PC-3 (cell line): ENCODE data around the gene HSPB1. TPM values are rescaled to one million over a fixed set of nuclear protein-coding genes. Genes with fewer than 3 reads are reported as not detected.

Experiments used
- ATAC-seq: fragments of 200-7000 bp; cut with Tn5 transposase; 2 replicates; pipeline ENCODE4 v1.9.1; 2020; ENCODE audit warnings: mild to moderate bottlenecking, moderate library complexity
- BruUV-seq: library from RNA; stranded (reverse); fragments of 400-500 nt; replicated peaks from 2 replicates; lab custom pipeline; 2021; lab: Mats Ljungman, UMichigan
- CTCF ChIA-PET: fragments of 300-600 bp; sonication (Branson Sonifier 250); formaldehyde crosslinking; loops from one replicate; lab custom pipeline; 2022; ENCODE audit warnings: antibody characterized with exemption; lab: Charles Lee
- POLR2A ChIA-PET: fragments of 300-600 bp; sonication (Branson Sonifier 250); formaldehyde crosslinking; loops from one replicate; lab custom pipeline; 2022; ENCODE audit warnings: antibody characterized with exemption; ENCODE audit not compliant: unreplicated experiment; lab: Charles Lee
- DNase-seq: peaks from one replicate; pipeline ENCODE4 v3.0.0-alpha.2; 2015
- H2AFZ ChIP-seq: fragments of 300-600 bp; sonication (generic); 2 replicates; pipeline ENCODE4 v1.6.0; 2016; ENCODE audit warnings: antibody characterized with exemption, low read length
- H3F3A ChIP-seq: fragments of 300-600 bp; sonication (generic); one replicate; pipeline ENCODE4 v1.6.0; 2017; ENCODE audit warnings: antibody characterized with exemption, low read length, control low read depth, mild to moderate bottlenecking; ENCODE audit not compliant: unreplicated experiment
- H3K27ac ChIP-seq: fragments of 300-600 bp; sonication (generic); 2 replicates; pipeline ENCODE4 v1.5.1; 2016; ENCODE audit warnings: mild to moderate bottlenecking, low read length
- H3K27me3 ChIP-seq: fragments of 300-600 bp; sonication (generic); 2 replicates; pipeline ENCODE4 v1.6.1; 2016; ENCODE audit warnings: low read length, mixed read lengths
- H3K36me3 ChIP-seq: fragments of 300-600 bp; sonication (generic); 2 replicates; pipeline ENCODE4 v1.6.1; 2016; ENCODE audit warnings: low read depth, mixed run types, low read length, mixed read lengths
- H3K4me1 ChIP-seq: fragments of 300-600 bp; sonication (generic); 2 replicates; pipeline ENCODE4 v1.5.1; 2016; ENCODE audit warnings: low read length; ENCODE audit not compliant: insufficient read depth
- H3K4me2 ChIP-seq: fragments of 300-600 bp; sonication (generic); 2 replicates; pipeline ENCODE4 v1.6.0; 2016; ENCODE audit warnings: low read length
- H3K4me3 ChIP-seq: fragments of 300-600 bp; sonication (generic); 2 replicates; pipeline ENCODE4 v1.5.1; 2016; ENCODE audit warnings: mild to moderate bottlenecking, low read length, mixed read lengths
- H3K79me2 ChIP-seq: fragments of 300-600 bp; sonication (generic); 2 replicates; pipeline ENCODE4 v1.6.1; 2017; ENCODE audit warnings: low read length, mixed read lengths
- H3K9ac ChIP-seq: fragments of 300-600 bp; sonication (generic); 2 replicates; pipeline ENCODE4 v1.6.0; 2016; ENCODE audit warnings: mild to moderate bottlenecking, low read length
- H3K9me2 ChIP-seq: fragments of 300-600 bp; sonication (generic); replicated peaks from 2 replicates; pipeline ENCODE4 v1.6.1; 2016; ENCODE audit warnings: mixed run types, low read length, mixed read lengths
- H3K9me3 ChIP-seq: fragments of 300-600 bp; sonication (generic); 2 replicates; pipeline ENCODE4 v1.6.1; 2016; ENCODE audit warnings: low read length, mixed read lengths
- H4K20me1 ChIP-seq: fragments of 300-600 bp; sonication (generic); 2 replicates; pipeline ENCODE4 v1.6.1; 2016; ENCODE audit warnings: low read length, mixed read lengths
- EZH2 ChIP-seq: fragments of 300-600 bp; sonication (generic); IDR thresholded peaks from one replicate; pipeline ENCODE4 v1.6.1; 2017; ENCODE audit warnings: antibody characterized with exemption, mild to moderate bottlenecking, low read length; ENCODE audit not compliant: unreplicated experiment
- EZH2phosphoT487 ChIP-seq: fragments of 300-600 bp; sonication (generic); IDR thresholded peaks from 2 replicates; pipeline ENCODE4 v1.6.1; 2018; ENCODE audit warnings: mild to moderate bottlenecking, antibody characterized with exemption, low read length, borderline replicate concordance
- intact Hi-C: fragments of 100-400 bp; cut with micrococcal nuclease; formaldehyde crosslinking; loops from 2 replicates; pipeline ENCODE4 v1.9.0; 2023
- total RNA-seq: library from RNA; depleted of rRNA; stranded (reverse); fragments of >200 nt; gene quantifications from 2 replicates; pipeline ENCODE4 v1.2.3, GENCODE V29; 2014
- TF ChIP-seq, protein P1 (sequence below): fragments of 300-600 bp; sonication (generic); conservative IDR thresholded peaks from 2 replicates; pipeline ENCODE4 v1.5.1; 2017; ENCODE audit warnings: antibody characterized with exemption, low read depth, mild to moderate bottlenecking, low read length

HSPB1 gene
- total RNA-seq, 1 experiment from 2014 or later, result 166 TPM

DNA sequence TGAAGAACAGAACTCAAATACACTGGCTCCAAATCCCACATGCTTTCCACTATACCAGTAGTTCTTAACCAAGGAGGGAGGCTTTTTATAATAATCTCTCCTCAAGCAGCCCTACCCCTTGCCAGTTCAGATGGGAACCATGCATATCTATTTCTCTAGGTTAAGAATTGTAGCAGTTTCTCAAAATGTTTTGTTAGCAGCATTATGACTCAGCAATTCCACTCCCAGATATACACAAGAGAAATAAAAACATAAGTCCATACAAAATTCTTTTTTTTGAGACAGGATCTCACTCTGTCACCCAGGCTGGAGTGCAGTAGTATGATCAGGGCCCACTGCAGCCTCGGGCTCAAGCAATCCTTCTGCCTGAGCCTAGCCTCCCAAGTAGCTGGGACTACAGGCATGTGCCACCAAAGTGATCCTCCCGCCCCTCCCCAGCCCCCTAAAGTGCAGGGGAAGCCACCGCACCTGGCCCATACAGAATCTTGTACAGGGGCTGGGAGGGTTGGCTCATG lies 38.2 kb downstream of the HSPB1 start:
- ATAC-seq, result peak; percentile 21
- Histone ChIP-seq H3F3A (no peaks in the 10 kb centered on the region), H3K36me3 (peaks cover 56% of the 10 kb centered on the region), H3K4me1 (peaks cover 20% of the 10 kb centered on the region), H3K9ac (no peak overlapping the region), H2AFZ (no peak overlapping the region), H3K4me2 (no peak overlapping the region), H3K27ac (peak overlapping the region; percentile 14; the same call in 1 of the 2 replicates), H3K27me3 (no peaks in the 10 kb centered on the region), H4K20me1 (peaks cover 64% of the 10 kb centered on the region), H3K79me2 (peaks cover 100% of the 10 kb centered on the region), H3K9me2 (no peaks in the 10 kb centered on the region), H3K4me3 (no peak overlapping the region), H3K9me3 (no peaks in the 10 kb centered on the region)
- no peak for DNase-seq
- POLR2A ChIA-PET, result no interaction called here
- no TSS peak for BruUV-seq
- CTCF ChIA-PET, result no interaction called here
- intact Hi-C loops, result loop anchor here (2.0 kb wide), 1 partner anchor 18 kb away; the partner anchor contains the start of gene YWHAG
- TF ChIP-seq EZH2phosphoT487 (no peak), EZH2 (no peak)
- TF ChIP-seq, protein P1, sequence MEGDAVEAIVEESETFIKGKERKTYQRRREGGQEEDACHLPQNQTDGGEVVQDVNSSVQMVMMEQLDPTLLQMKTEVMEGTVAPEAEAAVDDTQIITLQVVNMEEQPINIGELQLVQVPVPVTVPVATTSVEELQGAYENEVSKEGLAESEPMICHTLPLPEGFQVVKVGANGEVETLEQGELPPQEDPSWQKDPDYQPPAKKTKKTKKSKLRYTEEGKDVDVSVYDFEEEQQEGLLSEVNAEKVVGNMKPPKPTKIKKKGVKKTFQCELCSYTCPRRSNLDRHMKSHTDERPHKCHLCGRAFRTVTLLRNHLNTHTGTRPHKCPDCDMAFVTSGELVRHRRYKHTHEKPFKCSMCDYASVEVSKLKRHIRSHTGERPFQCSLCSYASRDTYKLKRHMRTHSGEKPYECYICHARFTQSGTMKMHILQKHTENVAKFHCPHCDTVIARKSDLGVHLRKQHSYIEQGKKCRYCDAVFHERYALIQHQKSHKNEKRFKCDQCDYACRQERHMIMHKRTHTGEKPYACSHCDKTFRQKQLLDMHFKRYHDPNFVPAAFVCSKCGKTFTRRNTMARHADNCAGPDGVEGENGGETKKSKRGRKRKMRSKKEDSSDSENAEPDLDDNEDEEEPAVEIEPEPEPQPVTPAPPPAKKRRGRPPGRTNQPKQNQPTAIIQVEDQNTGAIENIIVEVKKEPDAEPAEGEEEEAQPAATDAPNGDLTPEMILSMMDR, result no peak

DNA sequence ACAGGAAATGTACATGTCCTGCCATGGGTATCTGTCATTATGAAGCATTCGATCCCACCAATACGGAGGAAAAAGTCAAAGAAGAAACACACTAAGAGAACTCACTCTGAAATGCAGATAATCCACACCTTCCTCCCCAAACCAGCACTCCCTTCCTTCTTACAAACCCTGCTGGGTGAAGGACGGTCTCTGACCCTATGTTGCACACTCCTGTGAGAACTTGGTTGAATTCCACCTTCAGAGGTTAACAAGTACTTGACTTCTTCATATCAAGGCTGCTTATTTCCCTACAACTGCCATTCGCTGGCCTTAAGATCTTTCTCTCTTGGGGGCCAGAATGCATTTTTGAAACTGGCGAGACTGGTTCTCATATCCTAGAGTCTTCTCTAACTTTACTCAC lies 39.7 kb downstream of the HSPB1 start:
- CTCF ChIA-PET, result no interaction called here
- Histone ChIP-seq H3K36me3 (peaks cover 58% of the 10 kb centered on the region), H3K4me2 (no peak overlapping the region), H3K9me2 (no peaks in the 10 kb centered on the region), H3K9me3 (no peaks in the 10 kb centered on the region), H4K20me1 (peaks cover 64% of the 10 kb centered on the region), H3K4me1 (peaks cover 20% of the 10 kb centered on the region), H2AFZ (no peak overlapping the region), H3K79me2 (peaks cover 100% of the 10 kb centered on the region), H3K27me3 (no peaks in the 10 kb centered on the region), H3K27ac (no peak overlapping the region), H3F3A (no peaks in the 10 kb centered on the region), H3K4me3 (no peak overlapping the region), H3K9ac (no peak overlapping the region)
- ATAC-seq (no peak), DNase-seq (no peak)
- intact Hi-C loops, result no loop called here
- POLR2A ChIA-PET, result no interaction called here
- BruUV-seq, result no TSS peak
- TF ChIP-seq EZH2phosphoT487 (no peak), EZH2 (no peak)
- TF ChIP-seq, protein P1, result no peak

DNA sequence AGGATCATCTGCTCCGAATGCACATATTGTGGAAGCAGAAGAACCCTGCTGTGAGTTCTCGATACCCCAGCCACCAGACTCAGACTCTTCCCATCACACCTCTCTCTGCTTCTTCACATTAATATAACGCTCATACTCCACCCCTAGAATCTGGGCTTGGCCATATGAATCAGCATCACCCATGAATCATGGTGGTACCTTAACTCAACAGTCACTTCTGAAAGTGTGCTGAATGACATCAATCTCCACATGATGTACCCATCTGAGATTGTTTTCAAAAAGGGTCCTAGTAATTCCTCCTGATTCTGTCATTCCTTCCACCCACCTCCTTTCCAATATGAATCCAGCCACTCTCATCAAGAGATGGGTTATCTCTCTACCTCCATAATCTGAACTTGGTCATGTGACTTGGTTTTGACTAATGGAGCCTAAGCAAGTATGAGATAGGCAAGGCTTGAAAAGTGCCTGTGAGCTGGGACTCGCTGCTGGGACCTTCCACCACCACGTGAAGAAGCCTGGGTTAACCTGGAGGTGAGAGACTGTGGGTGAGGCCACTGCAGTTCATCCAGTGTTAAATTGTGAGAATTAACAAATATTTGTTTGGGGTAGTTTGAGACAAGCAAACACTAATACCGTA lies 40.9 kb downstream of the HSPB1 start:
- DNase-seq, result peak; percentile 41
- H4K20me1 ChIP-seq, result peaks cover 62% of the 10 kb centered on the region
- intact Hi-C loops, result no loop called here
- peaks cover 20% of the 10 kb centered on the region for H3K4me1 ChIP-seq
- no peaks in the 10 kb centered on the region for H3K27me3 ChIP-seq
- no peaks in the 10 kb centered on the region for H3F3A ChIP-seq
- ChIA-PET POLR2A (no interaction called here), CTCF (no interaction called here)
- no peak overlapping the region for H2AFZ ChIP-seq
- H3K9ac ChIP-seq, result no peak overlapping the region
- no peaks in the 10 kb centered on the region for H3K9me2 ChIP-seq
- H3K36me3 ChIP-seq, result peaks cover 64% of the 10 kb centered on the region
- no TSS peak for BruUV-seq
- H3K9me3 ChIP-seq, result no peaks in the 10 kb centered on the region
- peak; percentile 51 for ATAC-seq
- TF ChIP-seq EZH2, result no peak
- no peak overlapping the region for H3K4me2 ChIP-seq
- no peak overlapping the region for H3K4me3 ChIP-seq
- no peak overlapping the region for H3K27ac ChIP-seq
- peaks cover 100% of the 10 kb centered on the region for H3K79me2 ChIP-seq
